GM19372 (cell line): Measurements from ENCODE around the gene CLEC1A.
A peak's percentile ranks its signal among the peaks of the same experiment; 100 is the strongest.

Experiments used
- ATAC-seq: cut with Tn5 transposase; IDR thresholded peaks from one replicate; pipeline ENCODE4 v1.9.1; 2021; ENCODE audit warnings: mild to moderate bottlenecking, low read depth, moderate library complexity; ENCODE audit not compliant: unreplicated experiment

Gene CLEC1A, protein sequence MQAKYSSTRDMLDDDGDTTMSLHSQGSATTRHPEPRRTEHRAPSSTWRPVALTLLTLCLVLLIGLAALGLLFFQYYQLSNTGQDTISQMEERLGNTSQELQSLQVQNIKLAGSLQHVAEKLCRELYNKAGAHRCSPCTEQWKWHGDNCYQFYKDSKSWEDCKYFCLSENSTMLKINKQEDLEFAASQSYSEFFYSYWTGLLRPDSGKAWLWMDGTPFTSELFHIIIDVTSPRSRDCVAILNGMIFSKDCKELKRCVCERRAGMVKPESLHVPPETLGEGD

GRCh38 chr12:10098791-10099190 is at the start of gene CLEC1A:
Gene CLEC1A, minus strand, starts transcription at chr12:10098985. Its CDS starts 63 bp downstream, at chr12:10098922.
- no peak for ATAC-seq

GRCh38 chr12:10147714-10148403 is 49.1 kb upstream of the CLEC1A start:
- no peak for ATAC-seq

GRCh38 chr12:10142976-10143589 is 44.3 kb upstream of the CLEC1A start:
- no peak for ATAC-seq

DNA sequence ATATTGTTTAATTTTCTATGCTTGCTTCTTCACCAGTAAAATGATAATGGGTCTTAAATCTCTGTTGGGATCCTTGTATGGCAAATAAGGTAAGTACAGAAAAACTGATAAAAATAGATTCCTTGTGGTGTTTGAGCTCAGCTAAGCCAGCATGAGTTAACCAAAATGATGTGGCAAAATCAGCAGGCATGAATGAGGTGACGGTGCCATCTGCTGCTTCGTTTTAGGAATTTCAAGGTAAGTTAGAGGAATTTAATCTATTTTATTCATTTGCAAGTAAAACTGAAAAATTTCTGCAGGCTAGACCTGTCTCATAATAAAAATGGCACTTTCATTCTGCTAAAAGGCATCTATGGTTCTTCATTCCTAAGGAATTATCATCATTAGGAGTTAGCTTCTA is 41.2 kb upstream of the CLEC1A start:
- no peak for ATAC-seq

DNA sequence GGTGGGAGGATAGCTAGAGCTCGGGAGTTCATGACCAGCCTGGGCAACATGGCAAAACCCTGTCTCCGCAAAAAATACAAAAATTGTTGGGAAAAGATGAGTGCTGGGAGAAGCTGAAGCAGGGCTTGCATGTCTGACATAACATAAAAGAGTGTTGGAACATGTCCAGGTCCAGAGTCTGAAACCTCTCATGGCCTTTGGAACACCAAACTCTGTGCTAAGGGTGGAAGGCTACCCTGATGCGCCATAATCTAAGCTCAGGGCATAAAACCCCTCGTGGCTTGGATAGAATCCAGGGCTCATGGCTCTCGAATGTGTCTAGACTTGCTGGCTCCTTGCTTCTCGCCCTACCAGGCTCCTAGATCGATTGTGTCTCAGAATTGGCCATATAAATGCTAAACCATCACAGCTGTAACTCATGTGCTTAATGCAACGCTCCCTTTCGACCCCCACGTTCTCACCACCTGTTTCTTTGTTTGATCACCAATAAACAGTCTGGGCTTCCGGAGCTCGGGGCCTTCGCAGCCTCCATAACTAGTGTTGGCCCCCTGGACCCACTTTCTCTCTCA is 37.9 kb upstream of the CLEC1A start:
- ATAC-seq = no peak

GRCh38 chr12:10135126-10135525 is 36.3 kb upstream of the CLEC1A start:
- ATAC-seq = no peak

DNA sequence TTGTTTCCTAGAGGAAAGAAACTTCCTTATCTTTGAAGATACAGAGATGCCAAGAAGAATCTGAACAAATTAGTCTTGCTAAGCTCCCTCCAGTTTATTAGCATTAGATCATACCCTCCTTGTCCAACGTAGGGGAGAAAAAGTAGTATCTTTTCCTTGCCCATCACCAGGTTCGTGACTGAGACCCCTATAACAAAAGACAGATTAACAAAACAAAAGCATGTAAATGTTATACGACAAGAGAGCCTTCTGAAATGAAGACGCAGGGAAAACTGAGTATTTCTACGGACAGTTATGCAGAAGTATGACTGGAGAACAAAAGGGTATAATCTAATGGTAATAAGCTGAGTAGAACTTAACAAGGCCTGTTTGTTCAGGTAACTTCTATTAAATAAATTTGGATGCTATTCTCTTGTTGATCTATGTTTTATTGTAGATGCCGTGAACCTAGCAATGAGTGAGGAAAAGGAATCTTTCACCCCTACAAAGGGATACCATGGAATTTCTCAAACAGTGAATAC is 34.1 kb upstream of the CLEC1A start:
- ATAC-seq = no peak

- no peak for ATAC-seq
These were observed 32.4 kb upstream of the CLEC1A start for GRCh38 chr12:10131111-10131690.

DNA sequence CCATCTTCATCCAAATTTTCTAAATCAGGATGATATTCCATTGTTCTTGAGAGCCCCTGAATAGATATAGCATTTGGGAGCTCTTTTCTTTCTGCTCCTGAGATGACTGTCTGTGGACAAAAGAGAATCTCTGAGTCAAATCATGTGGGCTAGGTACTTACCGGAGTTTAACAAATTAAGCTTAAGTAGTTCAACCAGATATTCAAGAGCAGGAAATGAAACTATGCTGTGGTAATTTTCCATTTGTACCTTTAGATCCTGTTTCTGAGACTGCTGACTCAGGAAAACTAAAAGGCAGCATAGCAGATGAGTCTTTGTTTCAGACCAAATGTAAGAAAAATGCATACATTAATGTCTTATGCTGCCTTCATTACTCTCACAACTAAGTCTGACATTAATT is 31.3 kb upstream of the CLEC1A start, which contains the start of gene CLEC7A:
TSS of gene CLEC7A (minus strand) at position 158 of the 400 bp plus-strand sequence. CDS start at position 41, 117 bp downstream.
- ATAC-seq = peak; percentile 94

DNA sequence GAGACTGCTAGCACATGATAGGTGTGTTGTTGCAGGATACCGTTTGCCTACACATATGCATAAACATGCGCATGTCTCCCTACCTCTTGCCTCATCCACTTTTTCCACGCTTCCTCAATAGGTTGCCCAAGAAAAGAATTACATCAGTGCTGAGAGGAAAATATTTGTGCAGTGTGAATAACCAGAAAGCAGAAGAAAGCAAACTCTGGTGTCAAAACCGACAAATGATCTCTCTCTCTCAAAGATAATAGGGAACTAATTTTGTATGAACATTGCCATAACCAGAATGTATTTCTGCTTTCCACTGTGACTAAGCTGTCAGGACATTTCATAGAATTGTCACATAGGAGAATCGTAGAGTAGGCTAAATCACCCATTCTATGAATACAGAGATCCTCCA is 29.9 kb upstream of the CLEC1A start:
- no peak for ATAC-seq

- ATAC-seq = no peak
These were observed 27.6 kb upstream of the CLEC1A start for GRCh38 chr12:10126413-10126812.

- no peak for ATAC-seq
These were observed 23.9 kb upstream of the CLEC1A start for GRCh38 chr12:10122689-10123088.

DNA sequence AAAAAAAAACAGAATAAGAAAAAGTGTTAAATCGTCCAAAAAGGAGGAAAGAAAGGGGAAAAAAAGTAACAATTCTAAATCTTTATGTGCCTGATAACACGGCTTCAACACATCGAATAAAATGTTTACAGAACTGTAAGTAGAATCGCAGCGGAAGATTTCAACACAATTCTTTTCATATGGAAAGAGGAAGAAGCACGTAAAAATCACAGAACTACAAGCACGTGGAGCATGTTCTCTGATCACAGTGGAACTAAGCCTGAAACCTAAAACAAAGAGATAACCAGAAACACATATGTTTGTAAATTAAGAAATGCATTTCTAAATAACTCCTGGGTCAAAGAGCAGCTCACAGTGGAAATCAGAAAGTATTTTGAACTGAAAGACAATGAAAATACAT is 22.5 kb upstream of the CLEC1A start:
- no peak for ATAC-seq

DNA sequence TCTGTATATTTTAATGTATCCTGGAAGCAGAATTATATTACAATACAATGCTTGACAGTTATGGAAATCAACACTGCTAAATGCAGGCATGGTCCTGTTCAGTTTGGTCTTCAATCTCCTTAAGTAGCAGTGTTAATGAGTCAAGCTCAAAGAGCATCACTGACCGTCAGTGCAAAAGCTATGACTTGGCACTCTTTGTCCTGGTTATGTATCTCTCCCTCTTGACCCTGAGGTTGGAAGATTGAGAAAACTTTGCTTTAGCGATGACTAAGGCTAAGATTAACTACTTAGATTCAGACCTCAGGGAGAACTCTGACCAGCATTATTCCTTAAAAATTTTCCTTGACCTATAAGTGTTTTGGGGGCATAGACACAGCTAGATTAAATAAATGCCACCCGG is 20.3 kb upstream of the CLEC1A start:
- ATAC-seq = no peak

GRCh38 chr12:10115890-10116289 is 17.1 kb upstream of the CLEC1A start:
- no peak for ATAC-seq

DNA sequence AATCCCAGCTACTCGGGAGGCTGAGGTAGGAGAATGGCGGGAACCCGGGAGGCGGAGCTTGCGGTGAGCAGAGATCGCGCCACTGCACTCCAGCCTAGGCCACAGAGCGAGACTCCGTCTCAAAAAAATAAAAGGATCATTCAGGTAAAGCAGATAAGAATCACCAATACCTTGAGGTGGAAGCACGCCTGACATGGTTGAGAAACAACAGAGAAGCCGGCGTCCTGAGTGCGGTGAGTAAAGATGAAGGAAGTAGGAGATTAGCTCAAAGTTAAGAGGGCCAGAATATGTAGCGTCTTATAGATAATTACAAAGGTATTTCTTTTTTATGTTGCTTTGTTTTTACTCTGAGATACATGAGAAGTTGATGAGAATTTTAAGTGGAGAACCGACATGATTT is 16.5 kb upstream of the CLEC1A start:
- no peak for ATAC-seq

DNA sequence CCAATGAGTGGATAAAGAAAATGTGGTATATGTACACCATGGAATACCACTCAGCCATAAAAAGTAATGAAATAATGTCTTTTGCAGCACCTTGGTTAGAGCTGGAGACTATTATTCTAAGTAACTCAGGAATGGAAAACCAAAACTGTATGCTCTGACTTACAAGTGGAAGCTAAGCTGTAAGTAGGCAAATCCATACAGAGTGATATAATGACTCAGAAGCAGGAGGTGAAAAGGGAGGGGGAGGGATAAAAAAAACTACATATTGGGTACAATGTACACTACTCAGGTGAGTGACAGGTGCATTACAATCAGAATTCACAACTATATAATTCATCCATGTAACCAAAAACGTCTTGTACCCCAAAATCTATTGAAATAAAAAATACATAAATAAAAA is 15.1 kb upstream of the CLEC1A start:
- ATAC-seq = no peak

DNA sequence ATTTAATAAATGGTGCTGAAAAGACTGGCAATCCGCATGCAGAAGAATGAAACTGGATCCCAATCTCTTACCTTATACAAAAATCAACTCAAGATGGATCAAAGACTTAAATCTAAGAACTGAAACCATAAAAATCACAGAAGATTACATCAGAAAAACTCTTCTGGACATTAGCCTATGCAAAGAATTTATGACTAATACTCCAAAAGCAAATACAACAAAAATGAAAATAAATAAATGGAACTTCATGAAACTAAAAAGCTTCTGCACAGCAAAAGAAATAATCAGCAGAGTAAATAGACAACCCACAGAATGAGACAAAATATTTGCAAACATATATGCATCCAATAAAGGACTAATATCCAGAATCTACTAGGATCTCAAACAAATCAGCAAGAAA is 14.3 kb upstream of the CLEC1A start:
- no peak for ATAC-seq

DNA sequence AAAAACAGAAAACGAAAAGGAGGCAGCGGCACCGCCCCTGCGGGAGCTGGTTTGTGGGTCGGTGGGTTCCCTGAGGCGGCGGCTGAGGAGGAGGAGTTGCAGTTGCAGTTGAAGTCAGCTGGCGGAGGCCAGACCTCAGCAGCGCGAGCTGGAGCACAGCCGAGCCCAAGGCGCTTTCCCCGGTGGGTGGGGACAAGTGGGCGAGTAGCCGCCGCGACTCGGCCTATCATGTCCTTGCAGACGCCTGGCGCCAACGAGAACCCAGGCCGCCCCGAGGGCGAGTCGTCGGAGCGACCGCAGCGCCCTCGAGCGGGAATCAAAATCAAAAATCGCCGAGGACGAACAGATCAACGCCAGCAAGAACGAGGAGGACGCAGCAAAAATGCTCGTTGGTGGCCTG is 12.7 kb upstream of the CLEC1A start:
- ATAC-seq = no peak

DNA sequence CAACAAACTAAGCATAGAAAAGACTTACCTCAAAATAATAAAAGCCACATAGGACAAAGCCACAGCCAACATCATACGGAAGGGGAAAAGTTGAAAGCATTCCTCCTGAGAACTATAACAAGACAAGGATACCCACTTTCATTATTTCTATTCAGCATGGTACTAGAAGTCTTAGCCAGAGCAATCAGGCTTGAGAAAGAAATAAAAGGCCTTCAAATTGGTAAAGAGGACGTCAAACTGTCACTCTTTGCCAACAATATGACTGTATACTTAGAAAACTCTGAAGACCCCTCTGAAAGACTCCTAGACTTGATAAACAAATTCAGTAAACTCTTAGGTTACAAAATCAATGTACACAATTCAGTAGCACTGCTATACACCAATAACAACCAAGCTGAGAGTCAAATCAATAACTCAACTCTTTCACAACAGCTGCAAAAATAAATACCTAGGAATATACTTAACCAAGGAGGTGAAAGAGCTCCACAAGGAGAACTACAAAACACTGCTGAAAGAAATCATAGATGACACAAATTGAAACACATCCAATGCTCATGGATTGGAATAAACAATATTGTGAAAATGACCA is 11.6 kb upstream of the CLEC1A start:
- ATAC-seq = no peak
